Inflammatory macrophage treated with lipopolysaccharide for 1 hour (primary cell): ENCODE data around the gene ISYNA1.
A peak's percentile ranks its signal among the peaks of the same experiment; 100 is the strongest.

Experiments
- DNase-seq, 2 donors: peaks; one replicate each; pipeline ENCODE4 v3.0.0-alpha.2; 2020 to 2022

ISYNA1 gene

DNA sequence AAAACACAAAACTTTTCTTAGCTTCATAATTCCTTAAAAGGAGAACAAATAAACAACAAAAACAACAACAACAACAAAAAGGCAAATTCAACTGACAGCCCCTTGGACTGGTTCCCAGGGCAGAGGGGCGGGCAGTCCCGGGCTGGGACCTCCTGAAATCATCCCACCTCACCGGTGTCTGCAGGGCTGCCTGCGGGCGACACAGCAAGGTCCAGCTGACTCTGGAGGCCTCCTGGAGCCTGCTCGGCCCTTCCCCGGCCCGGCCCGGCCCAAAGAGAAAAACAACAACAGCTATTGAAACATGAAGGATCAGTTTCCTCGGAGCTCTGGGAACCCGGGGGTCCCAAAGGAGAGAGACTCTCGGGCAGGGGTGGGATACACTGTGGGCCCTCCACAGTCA is 5.0 kb upstream of the ISYNA1 start:
- DNase-seq = no peak

DNA sequence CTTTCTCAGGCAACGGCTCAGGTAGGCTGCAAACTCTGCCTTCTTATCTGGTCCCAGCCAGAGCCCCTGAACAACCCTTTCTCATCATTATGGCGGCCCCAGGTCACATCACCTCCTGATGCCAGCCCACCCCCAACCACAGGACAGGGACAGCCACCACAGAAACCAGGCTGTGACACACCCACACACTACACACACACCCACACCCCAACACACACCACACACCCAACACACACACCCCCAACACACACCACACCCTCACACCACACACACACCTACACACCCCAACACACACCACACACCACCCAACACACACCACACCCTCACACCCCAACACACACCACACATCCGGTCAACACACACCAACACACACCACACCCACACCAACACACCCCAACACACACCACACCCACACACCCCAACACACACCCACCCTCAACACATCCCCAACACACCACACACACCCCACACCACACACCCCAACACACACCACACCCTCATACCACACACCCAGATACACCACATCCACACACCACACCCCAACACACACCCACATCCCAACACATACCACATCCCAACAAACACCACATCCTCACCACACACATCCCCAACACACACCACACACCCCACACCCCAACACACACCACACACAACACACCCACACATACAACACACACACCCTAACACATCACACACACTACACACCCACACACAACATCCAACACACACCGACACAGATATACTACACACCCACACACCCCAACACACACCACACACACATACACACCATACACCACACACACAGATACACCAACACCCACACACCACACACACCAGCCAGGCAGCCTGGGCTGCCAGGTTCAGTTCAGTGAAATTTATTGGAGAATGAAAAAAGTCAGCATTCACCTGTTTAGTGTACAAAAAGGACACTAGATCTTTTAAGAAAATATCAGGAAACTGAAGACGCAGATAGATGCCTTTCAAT is 4.2 kb upstream of the ISYNA1 start:
- no peak for DNase-seq

DNA sequence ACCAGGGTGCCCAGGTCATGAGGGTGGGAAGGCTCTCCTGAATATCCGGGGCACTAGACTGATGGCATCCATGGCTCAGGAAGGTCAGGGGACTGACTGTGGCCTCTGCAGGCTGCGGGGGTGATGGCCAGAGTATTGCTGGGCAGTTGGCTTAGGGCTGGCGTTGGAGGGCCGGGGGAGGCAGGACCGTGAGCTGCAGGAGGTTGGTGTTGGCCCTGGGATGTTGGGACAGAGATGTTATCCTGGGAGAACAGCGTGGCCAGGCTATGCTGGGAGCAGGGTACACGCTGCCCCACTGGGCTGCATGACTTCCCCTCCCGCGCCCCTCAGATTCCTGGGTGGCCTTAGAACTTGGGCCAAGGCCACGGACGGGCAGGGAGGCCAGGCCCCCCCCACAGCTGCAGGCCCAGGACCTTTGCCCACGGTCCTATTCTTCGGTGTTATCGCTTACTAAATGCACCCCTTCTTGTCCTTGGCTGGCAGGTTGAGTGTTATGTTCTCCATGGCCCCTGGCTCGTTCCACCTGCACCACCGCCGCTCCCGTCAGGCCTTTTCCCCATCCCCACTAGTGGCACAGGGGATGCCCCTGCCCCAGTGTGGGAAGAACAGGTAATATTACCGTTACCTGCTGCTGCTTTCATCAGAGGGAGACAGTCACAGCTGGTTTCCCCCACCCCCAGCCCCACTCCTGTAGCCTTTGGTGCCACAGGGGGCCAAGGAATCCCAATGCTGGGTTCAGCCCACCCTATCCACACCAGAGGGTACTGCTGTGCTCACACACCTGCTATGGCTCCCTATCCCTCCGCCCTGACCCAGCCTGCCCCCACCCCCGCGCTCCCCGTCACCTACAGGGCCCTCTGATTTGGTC is 3.2 kb upstream of the ISYNA1 start:
- no peak for DNase-seq

DNA sequence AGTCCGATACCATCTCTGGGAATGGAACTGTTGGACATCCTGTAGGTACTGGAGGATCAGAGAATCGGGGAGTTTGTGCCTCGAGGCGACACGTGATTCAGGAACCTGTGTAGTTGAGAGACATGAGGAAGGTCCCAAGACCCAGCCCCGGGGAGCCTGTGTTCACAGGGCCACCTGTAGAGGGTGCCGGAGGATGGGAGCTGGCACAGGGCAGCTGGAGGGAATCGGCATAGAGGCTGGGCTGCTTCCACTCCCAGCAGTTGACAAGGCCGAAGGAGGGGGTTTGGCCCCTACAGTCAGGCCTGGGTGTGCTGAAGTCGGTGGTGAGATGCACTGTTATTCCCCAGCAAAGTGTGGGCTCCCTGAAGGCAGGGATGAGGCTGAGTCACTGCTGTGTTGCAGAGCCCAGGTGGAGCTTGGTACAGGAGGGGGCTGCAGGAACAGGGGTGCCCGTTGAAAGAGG is 2.5 kb upstream of the ISYNA1 start:
- no peak for DNase-seq

DNA sequence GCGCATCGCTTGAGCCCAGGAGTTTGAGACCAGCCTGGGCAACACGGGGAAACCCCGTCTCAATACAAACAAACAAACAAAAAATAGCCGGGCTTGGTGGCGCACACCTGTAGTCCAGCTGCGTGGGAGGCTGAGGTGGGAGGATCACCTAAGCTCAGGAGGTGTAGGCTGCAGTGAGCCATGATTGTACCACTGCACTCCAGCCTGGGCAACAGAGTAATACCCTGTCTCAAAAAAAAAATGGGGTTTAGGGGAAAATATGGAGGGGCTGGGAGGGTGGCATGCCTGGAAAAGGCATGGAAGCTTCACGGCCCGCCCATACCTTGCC is 1.9 kb upstream of the ISYNA1 start:
- no peak for DNase-seq

DNA sequence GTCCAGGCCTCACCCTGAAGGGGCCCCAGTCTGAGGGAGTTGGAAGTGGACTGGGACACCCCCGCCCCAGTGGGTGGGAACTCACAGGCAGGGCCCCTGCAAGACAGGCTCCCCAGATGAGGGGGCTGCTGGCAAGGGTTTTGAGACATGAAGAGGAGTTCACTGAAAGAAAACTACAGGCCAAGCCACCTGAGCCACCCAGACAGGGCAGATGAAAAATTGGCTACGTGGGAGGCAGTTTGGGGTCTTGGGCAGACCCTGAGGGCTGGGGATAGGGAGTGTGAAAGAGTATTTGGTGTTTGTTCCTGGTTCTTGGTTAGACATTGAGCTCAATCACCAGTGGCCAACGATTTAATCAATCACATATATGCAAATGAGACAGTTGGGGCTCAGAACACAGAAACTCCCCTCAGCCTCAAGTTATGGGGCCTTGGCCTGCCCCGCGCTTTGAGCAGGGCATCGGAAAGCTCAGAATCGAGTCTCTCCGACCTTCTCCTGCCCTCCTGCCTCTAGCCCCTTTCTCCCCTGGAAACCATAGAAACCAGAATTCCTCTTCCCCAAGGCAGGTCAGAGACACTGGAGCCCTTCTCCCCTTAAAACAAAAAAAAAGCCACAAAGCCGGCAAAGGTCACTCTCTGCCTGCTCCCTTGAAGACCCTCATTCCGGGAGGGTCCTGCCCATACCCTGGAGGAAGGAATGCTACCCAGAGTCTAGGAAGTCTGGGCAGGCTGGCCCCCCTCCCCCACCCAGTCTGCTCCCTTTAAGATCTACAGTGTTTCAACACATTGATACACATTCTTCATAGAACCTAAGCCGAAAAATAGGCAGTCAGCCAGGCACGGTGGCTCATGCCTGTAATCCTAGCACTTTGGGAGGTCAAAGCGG is 1.3 kb upstream of the ISYNA1 start:
- DNase-seq = no peak

DNA sequence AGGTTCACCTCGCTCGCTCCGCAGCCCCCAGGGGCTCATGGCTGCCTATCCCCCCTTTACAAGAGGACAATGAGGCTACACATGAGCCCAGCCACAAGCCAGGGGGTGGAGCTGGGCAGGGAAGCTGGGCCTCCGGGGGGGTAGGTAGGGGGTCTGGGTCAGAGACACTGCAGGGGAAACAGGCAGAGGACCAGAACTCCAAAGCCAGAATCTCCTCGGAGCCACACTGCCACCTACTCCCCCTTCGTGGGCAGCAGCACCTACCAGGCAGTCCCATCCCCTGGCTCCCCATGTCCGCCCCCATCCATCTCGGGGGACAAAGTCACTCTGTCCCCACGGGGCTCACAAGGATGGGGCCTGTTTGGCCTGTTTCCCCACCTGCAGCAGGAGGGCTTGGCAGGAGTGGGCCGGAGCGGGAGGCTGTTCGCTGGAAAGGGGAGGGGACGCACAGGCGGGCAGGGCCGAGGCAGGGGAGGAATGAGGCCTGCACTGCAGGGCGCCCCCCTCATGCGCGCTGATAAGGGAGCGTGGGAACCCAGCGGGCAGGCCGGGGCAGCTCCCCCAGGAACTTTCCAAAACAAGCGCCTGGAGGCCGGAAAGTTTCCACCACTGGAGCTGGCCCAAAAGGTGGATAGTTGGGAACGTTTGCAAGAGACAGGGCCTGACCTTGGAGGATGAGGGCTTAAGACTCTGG is 545 bp upstream of the ISYNA1 start:
- no peak for DNase-seq

DNA sequence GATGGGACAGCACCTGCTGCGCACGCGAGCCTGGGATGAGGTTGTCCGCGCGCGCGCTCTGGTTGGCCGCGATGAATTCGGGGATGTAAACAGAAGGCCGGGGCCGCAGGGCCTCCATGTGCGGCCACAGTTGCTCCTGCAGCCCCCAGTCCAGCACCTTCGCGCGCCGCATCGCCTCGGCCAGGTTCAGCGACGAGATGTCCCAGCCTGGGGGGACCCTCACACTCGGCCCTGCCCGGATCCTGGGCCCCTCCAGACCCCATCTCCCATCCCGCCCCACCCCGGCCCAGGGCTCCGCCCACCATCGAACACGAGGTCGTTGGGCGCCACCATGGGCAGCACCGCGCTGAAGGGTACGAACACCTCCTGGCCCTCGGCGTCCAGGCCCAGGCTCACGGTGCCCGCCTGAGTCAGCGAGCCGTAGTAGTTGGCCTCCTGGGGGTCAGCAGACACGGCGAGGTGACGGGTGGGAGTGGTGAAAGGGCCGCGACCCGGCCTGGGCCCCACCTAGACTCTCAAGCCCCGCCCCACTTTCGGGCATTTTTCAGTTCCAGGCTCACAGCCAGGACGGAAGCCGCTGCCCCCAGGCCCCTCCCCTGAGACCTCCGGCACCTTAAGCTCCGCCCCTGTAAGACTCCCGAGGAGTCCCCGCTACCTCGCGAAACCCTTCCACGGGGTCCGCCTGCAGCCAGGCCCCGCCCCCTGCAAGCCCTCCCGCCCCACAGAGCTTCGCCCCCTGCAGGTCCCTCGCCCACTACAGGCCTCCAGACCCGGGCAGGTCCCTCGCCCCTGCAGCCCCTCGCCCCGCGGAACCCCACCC is 1.1 kb downstream of the ISYNA1 start:
- peak in 1 of 2 donors; percentile 29 for DNase-seq

DNA sequence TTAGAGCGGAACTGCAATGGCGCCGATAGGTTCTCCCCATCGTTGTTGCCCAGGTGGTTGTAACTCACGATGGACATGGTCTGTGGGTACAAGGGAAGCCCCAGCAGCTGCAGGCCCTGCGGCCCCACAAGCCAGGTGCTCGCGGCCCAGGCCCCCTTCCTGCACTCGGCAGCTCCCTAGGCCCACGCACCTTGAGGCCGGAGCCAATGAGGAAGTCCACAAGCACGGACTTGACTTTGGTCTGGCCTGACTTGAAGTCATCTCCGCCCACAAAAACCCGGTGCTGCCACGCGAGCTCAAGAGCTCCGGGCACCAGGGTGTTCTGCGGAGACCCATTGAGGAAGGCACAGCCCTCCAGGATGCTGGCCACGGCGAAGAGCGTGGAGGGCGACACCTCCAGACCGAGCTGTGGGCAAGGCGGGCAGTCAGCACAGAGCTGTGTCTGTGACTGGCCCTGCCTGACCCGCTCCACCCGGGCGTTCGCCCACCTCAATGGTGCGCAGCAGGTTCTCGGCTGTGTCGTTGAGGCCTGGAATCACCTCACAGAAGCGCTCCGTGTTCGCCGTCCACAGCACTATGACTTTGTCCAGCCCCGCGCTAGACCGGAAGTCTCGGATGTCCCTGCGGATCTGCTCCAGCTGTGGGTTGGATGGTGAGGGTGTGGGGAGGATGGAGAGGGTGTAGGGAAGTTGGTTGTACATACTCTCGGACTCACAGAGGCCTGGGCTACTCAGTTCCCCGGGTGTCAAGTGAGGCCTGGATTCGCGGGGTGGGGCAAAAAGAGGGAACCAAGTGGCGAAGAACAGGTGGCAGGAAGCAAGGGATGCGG is 1.9 kb downstream of the ISYNA1 start:
- DNase-seq = peak; percentile 62 to 80

DNA sequence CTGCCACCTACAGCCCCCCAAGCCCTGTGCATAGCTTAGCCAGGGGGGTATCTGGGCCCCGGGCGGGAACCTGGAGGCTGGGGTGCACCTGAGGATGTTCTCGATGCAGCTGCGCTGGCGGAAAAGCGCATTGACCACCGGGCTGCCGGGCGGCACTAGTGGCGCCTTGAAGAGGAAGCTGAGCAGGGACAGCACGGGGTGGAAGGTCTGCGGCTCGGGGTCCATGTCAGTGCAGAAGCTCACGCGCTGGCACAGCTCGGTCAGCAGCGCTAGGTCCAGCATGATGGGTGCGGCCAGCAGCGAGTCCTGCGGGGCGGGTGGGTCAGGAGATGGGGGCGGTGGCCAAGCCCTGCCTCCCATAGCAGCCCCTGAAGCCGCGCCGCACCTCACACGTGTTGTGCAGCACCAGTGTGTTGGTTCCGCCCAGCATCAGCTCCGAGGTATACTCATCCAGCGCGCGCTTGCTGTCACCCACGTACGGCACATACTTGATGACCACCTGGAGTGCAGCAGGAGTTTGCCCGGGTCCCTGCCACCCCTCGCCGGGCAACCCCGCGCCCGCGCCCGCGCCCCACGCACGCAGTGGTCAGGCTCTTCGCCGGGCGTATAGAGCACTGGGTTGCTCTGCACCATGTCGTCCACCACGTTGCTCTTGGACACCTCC is 2.6 kb downstream of the ISYNA1 start:
- no peak for DNase-seq

DNA sequence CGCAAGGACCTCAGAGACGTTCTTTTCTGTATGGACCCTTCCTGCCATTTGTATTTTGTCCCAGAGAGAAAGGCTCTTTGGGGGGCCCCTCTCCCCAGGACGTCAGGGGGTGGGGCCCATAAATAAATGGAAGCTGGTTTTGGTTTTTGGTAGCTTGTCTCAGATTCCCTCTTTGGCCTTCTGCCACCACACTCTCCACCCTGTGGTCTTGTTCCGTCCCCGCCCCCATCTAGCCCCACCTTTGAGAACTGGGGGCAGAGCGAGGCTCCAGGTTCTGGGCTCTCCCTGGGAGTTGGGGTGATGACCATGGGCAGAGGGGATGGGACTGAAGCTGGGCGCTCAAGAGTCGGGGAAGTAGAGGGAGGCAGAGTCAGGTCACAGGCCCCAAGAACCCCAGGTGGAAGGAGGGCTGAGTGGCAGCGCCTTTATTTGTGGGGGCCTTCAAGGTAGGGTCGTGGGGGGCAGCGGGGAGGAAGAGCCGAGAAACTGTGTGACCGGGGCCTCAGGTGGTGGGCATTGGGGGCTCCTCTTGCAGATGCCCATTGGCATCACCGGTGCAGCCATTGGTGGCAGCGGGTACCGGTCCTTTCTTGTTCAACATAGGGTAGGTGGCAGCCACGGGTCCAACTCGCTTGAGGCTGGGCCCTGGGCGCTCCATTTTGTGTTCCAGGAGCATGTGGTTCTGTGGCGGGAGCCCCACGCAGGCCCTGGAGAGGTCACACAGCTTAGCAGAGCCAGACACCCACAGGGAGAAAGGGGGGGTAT is 3.3 kb downstream of the ISYNA1 start:
- DNase-seq = no peak

DNA sequence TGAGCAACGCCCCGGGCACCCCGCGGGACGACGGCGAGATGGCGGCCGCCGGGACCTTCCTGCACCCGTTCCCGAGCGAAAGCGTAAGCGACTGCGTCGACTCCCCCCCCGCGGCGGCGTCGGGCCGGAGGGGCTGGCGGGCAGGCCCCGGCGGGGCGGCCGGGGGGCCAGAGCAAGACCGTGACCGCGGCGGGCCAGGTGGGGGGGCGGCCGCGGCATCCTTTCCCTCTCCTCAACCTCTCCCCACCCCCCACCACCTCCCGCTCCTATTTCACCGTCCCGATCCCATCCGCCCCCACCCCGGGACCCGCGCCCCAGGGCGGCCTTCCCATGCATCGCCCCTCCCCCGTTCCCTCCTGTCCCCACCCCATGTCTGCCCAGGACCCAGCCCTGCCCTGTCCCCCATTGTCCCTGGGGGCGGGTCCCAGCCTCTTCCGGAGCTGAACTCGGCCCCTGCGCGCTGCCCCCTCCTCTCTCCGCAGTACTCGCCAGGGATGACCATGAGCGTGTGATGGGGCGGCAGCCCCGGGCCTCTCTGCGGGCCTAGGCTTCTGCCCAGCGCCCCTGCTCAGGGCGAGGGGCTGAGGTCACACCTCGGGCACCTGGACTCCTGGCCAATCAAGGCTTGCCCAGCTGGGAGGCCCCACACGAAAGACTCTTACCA is 4.1 kb downstream of the ISYNA1 start:
- DNase-seq = no peak

DNA sequence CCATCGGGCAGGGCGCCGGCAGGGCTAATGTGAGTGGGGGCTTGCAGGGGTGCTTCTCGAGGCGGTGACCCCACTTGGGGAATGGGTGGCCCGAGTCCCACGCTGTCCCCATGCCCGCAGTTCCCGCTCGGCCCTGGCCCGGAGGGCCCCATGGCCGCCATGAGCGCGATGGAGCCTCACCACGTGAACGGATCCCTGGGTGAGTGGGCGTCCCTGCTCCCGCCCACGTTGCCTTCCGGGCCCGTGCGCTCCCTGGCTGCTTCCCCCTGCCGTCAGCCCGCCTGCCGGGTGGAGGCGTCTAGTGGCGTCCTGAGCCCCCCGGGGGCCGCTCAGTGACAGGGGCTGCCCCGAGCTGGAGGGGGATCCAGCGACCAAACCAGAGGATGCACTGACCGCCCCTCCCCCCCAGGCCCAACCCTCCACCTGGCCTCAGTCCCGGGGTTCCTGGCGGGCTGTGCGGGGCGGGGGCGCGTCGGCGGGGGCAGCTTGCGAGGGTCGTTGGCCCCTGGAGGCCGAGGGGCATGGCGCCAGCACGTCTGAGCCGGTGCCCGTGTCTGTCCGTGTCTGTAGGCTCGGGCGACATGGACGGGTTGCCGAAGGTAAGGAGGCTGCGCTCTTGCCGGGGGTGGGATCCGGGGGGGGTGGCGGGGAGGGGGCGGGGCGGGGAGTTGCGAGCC is 4.8 kb downstream of the ISYNA1 start:
- peak; percentile 20 to 27 for DNase-seq

DNA sequence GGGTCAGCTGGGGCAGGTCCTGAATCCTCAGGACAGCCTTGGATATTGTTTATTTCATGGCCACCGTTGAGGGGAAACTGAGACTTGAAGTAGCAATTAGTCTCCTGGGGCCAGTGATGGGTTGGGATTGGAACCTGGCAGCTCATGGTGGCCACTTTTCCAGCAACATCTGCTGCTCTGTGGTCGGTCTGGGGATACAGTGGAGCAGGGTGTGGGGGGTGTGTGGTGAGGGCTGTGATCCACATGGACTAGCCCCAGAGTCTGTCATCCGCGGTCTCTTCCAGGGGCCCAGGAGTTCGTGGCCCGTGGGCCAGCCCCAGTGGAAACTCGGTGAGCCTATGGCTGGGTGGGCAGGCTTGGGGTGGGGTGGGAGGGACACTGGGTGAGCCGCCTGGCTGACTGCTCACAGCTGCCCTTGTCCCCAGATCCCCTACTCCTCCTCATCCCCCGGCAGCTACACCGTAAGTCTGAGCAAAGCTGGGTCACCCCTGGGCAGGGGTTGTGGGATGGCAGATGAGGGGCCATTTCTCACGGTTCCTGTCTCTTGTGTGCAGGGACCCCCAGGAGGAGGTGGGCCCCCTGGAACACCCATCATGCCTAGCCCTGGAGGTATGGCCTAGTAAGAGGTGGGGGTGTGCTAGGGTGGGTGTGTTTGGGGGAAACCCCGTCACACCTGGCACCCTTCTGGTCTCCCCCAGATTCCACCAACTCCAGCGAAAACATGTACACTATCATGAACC is 5.5 kb downstream of the ISYNA1 start:
- DNase-seq = no peak

DNA sequence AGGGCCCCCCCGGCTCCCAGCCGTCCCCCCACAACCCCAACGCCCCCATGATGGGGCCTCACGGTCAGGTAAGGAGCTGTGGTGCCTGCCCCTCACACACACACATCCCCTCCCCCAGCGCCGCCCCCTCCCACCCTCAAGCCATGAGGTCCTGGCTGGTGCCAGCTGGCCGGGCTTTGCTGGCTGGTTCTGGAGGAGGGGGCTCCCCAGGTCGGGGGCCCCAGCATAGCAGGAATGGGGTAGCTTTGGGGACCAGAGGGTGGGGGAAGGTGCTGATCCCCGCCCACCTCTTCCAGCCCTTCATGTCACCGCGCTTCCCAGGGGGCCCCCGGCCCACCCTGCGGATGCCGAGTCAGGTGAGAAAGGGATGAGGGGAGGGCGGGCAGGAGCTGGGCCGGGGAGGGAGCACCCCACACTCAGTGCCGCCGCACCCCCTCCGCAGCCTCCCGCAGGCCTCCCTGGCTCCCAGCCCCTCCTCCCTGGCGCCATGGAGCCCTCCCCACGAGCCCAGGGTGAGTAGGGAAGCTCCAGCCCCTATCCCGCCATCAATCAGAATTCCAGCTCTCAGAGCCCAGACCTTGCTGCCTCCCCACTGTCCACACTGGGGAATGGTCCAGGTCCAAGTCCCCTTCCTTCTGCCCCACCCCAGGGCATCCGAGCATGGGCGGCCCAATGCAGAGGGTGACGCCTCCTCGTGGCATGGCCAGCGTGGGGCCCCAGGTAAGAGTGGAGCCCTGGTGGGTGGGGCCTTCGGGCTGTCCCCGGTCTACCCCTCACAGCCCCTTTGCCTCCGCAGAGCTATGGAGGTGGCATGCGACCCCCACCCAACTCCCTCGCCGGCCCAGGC is 6.4 kb downstream of the ISYNA1 start:
- DNase-seq = no peak
